NCI-H2196 (cell line): ENCODE measurements around the gene MAP2K7.
"Not testable (repeated sequence)": the region's sequence is repeated elsewhere in the genome, so short reads cannot be mapped to it uniquely, and the experiment has no call there.

Source experiments
- DNase-seq: peaks from one replicate; lab custom pipeline; 2025; ENCODE audit not compliant: unreplicated experiment; lab: John Stamatoyannopoulos, UW

Gene MAP2K7

DNA sequence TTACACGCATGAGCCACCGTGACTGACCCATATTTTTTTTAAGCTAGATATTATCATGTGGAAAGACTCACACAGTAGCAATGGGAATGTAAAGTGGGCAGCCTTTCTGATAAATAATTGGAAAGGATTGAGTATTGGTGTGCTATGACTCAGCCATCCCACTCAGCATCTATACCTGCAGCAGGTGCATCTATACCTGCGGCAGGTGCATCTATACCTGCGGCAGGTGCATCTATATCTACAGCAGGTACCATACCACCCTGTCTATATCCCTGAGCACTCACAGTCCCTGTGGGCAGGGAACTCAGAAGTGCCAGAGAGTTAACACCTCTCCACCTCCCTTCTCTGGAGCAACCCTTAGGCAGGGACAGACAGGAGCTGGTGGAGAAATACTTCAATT, 20.6 kb upstream of the MAP2K7 start:
- no peak for DNase-seq

DNA sequence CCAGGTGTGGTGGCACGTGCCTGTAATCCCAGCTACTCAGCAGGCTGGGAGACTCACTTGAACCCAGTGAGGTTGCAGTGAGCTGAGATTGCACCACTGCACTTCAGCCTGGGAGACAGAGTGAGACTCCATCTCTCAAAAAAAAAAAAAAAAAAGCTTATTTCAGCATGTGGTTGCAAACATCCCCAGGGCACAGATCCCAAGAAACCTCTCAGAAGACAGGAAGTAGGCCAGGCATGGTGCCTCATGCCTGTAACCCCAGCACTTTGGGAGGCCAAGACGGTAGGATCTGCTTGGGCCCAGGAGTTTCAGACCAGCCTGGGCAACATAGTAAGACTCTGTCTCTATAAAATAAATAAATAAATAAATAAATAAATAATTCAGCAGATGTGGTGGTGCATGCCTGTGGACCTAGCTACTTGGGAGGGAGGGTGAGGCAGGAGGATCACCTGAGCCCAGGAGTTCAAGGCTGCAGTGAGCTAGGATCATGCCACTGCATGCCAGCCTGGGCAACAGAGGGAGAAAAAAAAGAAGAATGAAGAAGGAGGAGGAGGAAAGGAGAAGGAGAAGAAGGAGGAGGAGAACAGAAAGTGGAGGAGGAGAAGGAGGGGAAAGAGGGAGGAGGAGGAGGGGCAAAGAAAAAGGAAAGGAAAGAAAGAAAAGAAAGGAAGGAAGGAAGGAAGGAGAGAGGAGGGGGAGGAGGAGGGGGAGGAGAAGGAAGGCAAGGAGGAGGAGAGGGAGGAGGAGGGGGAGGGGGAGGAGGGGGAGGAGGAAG, 19.7 kb upstream of the MAP2K7 start:
- DNase-seq: no peak

DNA sequence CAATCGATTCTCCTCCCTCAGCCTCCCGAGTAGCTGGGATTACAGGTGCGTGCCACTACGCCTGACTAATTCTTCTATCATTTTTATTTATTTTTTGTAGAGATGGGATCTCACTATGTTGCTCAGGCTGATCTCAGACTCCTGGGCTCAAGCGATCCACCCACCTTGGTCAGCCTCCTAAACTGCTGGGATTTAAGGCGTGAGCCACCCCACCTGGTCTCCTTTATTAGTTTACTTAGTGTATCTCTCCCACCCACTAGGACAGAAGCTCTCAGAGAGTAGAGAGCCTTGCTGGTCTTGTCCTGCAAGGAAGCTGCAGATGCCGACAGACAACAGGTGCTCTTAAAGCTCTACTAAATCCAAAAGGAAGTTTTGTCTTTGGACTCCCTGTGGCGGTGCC, 17.9 kb upstream of the MAP2K7 start:
- DNase-seq: no peak

DNA sequence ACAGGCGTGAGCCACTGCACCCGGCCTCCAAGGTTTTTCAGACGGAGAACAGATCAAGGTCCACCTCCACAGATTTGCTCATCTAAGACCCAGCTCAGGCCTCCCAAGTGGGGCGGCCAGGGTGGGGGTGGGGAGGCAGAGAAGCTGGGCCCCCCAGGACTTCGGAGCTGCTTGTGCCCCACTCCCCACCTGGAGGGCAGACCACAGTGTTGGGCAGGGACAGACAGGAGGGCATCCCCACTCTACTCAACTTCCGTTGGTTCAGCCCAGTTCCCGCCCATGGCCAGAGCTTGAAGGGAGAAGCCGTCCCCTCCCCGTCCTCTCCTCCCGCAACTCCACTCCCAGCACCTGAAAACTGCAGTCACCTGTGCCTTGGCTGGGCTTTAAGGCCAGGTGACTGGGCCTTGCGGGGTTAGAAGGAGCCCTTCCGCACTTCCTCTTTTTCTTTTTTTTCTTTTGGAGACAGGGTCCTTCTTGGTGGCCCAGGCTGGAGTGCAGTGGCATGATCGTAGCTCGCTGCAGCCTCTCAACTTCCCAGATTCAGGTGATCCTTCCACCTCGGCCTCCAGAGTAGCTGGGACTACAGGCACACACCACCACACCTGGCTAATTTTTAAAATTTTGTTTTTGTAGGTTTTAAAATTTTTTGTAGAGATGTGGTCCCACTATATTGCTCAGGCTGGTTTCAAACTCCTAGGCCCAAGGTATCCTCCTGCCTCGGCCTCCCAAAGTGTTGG, 16.1 kb upstream of the MAP2K7 start:
- no peak for DNase-seq

DNA sequence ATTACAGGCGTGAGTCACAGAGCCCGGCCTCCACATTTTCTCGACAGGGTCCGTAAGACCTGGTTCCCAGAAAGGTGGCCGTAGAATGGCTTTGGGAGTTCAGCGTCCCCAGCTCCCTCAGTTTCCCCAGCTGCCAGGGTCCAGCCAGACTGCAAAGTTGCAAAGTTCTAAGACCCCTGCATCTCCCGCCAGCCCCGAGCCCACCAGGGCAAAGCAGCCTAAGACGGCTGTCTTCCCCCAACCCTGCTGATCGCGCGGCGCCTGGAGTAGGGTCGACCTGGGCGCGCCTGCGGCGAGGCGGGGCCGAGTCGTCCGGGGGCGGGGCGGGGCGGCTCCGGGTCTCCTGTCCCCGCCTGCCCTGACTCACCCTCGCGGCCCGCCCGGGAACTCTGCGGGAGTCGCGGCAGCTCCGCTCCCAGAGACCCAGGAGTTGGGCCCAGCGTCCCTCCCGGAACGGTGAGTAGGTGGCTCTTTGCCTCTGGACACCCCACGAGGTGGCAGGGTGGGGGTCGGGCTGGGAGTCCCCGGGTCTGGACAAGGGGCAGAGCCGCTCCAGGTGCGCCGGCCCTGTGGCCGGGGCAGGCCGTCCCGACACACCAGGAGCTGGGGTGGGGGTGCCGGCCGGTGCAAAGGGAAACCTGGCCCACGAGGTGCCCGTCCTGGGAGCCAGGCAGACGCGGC, 15.4 kb upstream of the MAP2K7 start, which contains the start of gene LRRC8E:
LRRC8E (plus strand) TSS at position 366 of the 681 bp plus-strand sequence. CDS start 7,094 bp downstream, outside the sequence.
- DNase-seq: no peak

DNA sequence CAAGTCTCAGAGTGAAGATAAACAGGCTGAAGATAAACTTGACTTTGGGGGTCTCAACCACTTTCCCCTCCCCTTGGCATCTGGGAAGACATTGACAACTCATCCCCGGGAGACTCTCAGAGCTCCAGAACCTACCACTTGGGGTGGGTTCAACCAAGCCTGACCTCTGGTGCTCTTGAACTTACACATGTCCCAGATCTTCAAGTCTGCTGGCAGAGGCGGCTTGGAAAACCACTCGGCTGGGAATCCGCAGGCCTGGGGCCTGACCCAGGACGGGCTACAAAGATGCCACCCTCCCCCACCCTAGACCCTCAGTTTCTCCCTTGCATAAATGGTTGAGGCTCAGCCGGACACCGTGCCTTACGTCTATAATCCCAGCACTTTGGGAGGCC, 14.9 kb upstream of the MAP2K7 start:
- no peak for DNase-seq

DNA sequence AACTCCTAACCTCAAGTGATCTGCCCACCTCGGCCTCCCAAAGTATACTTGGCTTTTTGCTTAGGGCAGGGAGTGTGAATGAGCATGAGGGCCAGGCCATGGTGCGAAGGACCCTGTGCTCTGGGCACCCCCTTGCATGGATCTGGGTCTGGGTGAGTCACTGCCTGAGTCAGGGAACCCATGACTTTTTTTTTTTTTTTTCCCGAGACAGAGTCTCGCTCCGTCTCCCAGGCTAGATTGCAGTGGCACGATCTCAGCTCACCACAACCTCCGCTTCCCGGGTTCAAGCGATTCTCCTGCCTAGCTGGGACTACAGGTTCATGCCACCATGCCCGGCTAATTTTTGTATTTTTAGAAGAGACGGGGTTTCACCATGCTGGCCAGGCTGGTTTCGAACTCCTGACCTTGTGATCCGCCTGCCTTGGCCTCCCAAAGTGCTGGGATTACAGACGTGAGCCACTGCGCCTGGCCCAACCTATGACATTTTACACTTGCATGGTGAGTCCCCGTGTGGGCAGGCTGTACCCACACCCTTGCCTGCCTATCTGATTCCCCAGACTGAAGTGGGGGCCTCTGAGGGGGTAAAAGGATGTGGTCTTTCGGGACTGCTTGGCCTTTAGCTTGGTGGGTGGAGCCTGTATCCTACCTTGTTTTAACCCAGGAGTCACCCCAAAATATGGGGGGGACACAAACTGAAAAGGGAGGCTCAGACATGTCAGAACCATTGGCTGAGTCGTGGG, 10.1 kb upstream of the MAP2K7 start:
- DNase-seq: not testable (repeated sequence)

DNA sequence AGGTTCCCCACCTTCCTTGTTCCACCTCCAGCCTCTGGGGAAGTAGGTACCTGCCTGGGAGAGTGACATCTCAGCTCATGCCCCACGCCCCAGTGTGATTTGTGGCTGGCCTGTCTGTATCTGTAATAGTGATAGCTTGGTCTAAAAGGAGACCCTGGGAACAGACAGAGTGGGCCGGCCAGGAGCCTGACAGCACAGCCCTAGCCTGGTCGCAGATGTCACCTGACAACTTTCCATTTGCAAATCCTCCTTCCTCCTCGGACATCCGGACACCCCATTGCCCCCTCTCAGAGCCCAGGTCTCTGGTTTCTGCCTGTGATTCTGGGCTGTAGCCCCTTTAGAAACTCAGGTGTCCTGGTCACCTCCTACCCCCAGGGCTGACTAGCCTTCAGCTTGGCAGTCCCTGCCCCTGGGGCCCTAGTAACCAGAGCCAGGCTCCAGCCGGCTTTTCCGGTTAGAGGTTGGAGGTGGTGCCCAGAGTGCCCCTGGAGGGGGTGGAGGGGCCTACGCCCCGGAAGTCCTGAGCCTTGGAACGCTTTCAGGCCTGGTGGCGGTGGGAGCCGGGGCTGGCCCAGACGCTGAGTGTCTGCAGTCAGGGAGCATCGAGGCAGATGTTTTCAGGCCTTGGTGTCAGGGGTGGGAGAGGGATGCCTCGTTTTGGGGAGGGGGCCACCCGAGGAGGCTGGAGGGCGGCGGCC, 8.9 kb upstream of the MAP2K7 start:
- no peak for DNase-seq

DNA sequence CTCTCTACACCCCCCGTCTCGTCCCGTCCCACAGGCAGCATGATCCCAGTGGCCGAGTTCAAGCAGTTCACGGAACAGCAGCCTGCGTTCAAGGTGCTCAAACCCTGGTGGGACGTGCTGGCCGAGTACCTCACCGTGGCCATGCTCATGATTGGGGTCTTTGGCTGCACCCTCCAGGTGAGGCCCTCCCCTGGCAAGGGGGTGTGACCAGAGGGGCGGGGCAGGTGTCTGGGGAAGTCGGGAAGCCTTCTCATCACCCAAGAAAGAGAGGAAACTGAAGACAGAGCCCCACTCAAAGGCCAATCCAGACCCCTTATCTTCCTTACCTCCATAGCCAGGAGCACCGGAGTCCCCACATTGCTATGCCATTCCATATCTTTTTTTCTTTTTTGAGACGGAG, 8.1 kb upstream of the MAP2K7 start:
- DNase-seq: no peak

DNA sequence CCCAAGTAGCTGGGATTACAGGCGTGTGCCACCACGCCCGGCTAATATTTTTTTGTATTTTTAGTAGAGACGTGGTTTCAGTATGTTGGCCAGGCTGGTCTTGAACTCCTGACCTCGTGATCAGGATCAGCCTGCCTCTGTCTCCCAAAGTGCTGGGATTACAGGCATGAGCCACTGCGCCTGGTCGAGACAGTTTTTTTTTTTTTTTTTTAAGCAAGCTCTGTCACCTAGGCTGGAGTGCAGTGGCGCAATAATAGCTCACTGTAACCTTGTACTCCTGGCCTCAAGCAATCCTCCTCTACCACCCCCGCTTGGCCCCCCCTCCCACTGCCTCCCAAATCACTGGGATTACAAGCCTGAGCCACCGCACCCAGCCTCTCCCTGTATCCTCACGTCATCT, 6.4 kb upstream of the MAP2K7 start:
- DNase-seq: no peak

DNA sequence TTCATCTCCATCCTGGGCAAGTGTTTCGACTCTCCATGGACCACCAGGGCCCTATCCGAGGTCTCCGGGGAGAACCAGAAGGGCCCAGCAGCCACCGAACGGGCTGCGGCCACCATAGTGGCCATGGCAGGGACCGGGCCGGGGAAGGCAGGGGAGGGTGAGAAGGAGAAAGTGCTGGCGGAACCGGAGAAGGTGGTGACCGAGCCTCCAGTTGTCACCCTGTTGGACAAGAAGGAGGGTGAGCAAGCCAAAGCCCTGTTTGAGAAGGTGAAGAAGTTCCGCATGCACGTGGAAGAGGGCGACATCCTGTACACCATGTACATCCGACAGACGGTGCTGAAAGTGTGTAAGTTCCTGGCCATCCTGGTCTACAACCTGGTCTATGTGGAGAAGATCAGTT, 4.7 kb upstream of the MAP2K7 start:
- DNase-seq: no peak

DNA sequence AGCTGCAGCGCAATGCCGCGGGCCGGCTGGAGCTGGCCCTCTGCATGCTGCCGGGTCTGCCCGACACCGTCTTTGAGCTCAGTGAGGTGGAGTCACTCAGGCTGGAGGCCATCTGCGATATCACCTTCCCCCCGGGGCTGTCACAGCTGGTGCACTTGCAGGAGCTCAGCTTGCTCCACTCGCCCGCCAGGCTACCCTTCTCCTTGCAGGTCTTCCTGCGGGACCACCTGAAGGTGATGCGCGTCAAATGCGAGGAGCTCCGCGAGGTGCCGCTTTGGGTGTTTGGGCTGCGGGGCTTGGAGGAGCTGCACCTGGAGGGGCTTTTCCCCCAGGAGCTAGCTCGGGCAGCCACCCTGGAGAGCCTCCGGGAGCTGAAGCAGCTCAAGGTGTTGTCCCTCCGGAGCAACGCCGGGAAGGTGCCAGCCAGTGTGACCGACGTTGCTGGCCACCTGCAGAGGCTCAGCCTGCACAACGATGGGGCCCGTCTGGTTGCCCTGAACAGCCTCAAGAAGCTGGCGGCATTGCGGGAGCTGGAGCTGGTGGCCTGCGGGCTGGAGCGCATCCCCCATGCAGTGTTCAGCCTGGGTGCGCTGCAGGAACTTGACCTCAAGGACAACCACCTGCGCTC, 3.8 kb upstream of the MAP2K7 start:
- DNase-seq: no peak

DNA sequence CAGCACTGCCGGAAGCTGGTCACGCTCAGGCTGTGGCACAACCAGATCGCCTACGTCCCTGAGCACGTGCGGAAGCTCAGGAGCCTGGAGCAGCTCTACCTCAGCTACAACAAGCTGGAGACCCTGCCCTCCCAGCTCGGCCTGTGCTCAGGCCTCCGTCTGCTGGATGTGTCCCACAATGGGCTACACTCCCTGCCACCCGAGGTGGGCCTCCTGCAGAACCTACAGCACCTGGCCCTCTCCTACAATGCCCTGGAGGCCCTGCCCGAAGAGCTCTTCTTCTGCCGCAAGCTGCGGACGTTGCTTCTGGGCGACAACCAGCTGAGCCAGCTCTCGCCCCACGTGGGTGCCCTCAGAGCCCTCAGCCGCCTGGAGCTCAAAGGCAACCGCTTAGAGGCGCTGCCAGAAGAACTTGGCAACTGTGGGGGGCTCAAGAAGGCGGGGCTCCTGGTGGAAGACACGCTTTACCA, 3.2 kb upstream of the MAP2K7 start:
- DNase-seq: no peak

DNA sequence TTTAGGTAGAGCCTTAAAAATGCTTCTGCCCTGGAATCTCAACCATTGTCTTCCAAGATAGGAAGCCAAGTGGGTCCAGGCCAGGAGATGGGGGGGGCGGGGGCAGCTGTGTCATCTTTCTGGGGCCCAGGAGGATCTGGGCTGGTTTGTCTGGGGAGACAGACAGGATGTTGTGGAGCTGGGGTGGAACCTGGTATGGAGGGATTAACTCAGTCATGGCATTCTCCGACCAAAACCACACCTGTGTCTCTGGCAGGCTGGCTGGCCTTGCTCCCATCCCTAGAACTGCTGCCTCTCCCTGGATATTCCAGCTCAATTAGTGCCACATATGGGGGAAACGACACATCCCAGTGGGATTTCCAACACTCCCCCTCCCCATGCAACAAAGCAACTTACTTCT, 2.7 kb upstream of the MAP2K7 start:
- DNase-seq: no peak

DNA sequence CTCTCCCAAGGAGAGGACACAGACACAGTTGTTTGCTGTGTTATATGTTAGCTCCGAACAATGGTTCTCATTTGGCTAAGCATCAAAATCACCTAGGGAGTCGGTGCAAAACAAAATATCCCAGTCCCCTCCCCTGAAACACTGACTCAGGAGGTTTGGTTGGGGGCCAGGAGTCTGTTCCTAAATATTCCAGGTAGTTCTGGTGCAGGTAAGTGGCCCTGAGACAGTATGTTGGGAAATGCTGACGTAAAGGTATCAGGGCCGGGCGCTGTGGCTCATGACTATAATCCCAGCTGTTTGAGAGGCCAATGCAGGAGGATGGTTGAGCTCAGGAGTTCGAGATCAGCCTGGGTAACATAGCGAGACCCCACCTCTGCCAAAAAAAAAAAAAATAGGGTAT, 2.3 kb upstream of the MAP2K7 start:
- no peak for DNase-seq

DNA sequence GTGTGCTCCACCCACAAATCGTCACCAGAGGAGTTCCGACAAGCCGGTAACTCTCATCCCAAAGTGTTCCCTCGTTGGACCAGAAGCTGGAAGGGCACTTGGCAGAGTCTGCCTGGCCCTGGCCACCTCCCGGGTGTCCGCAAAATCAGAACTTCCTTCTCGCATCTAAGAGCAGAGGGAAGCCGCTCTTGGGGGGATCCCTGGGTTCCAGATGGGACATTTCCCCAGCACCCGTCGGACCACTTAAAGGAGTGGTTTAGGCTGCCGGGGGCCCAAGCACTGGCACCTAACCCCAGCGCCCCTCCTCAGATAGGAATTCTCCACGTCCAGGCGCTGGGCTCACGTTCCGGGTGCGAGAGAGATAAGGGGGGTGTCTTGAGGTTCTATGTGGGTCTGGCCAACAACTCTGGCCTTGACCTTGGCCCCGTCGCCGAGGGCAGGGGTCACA, 857 bp upstream of the MAP2K7 start:
- DNase-seq: no peak

DNA sequence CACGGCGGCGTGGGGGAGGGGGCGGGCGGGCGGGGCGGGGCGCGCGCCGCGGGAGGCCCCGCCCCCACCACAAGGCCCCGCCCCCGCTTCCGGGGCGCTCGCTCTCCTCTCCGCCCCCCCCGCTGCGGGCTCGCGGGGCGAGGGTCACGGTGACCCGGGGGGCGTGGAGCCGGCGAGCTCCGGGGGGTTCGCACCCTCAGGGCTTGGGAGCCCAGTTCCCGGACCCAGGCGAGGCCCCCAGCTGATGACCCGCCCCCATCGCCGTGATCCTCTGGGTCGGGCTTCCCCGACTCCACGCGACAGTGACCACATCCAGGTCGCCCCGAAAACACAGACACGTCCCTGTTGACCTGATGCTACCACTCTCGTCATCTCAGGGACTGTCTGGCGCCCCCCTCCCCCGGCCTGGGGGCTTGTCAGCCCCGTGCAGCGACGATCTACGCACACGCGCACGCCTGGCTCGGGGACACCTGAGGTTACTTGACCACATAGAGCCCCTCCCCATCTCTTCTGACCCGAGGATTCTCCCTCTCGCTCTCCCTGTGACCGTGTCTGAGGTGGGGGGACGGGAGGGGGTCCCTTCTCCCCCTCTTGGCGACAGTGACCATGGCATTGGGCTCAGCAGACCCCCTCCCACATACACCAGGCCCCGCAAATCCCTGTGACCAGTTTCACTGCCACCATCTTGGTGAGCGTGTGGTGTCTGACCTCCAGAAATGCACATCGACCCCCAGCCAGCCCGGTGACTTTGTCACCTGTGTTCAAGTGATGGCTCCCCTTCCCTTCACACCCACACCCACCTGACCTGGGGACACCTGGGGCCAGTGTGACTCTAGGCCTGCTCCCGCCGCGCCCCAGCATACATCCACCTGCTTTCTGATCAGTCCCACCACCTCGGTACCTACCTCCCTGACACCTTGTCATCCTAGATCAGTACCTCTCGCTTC, 670 bp downstream of the MAP2K7 start:
- DNase-seq: peak; percentile 73

DNA sequence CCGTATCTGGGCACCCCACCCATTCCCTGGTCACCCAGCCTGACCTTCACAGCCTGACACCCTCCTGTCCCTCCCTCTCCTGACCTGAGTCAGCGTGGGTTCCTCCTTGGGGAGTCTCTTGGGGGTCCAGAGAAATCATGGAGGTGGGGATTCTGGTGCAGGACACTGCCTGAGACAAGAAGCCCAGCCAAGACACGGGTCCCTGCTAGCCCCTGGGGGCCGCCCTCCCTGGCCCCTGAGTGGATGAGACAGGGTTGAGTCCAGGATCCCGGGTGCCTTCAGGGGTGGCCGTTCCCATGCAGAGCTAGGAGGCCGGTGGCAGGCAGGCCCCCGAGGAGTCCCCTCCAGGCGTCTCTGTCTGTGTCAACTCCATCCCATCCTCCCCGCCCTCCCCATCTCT, 1.6 kb downstream of the MAP2K7 start:
- no peak for DNase-seq

DNA sequence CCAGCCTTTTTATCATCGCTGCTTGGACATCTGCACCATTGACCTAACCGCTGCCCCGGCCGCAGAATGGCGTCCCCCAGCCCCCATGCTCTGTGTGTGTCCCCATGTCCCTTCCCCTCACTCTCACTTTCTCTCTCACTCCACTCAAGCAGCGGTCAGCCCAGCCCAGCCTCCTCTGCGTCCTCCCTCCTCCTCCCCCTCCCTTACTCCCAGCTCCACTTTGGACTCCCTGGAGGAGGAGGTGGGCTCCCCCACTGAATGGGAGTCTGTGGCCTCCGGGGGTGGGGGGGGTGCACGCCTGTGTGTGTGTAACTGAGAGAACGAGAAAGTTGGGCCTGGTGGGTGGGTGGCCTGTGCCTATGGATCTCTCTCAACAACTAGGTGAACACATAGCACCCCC, 2.2 kb downstream of the MAP2K7 start:
- no peak for DNase-seq
